SH-SY5Y (cell line): Measurements from ENCODE around the gene PPIP5K2.

ENCODE experiments used
- GATA2 ChIP-seq: IDR thresholded peaks from 2 replicates; pipeline ENCODE4 v1.6.1; 2011; ENCODE audit warnings: mild to moderate bottlenecking, low read depth, low read length
- GATA3 ChIP-seq: IDR thresholded peaks from 2 replicates; pipeline ENCODE4 v1.6.1; 2011; ENCODE audit warnings: low read depth, mild to moderate bottlenecking, low read length, moderate library complexity

- no peak for TF ChIP-seq GATA3
- no peak for TF ChIP-seq GATA2
Observed at GRCh38 chr5:103243665-103244064, 123.6 kb downstream of the PPIP5K2 start.
